Measurements from ENCODE around the gene SPINK6. TPM values are rescaled to one million over a fixed set of nuclear protein-coding genes. Genes with fewer than 3 reads are reported as not detected.
A peak's percentile ranks its signal among the peaks of the same experiment; 100 is the strongest.

SPINK6 gene
- total and polyA plus RNA-seq, 2 of the 8 experiments (the other 6 are each of a cell fraction or from before 2014, with no cell fraction given), result not detected

GRCh38 chr5:148221508-148221907 lies 18.7 kb downstream of the SPINK6 start:
- no peak overlapping the region for H2BK15ac ChIP-seq (ENCODE audit: low read length)
- no peak for FAIRE-seq
- no peaks in the 10 kb centered on the region for H3K79me1 ChIP-seq (ENCODE audit: low read depth, low read length)
- H3K14ac ChIP-seq (ENCODE audit: insufficient read length), result no peak overlapping the region
- no peaks in the 10 kb centered on the region for H3K4me1 ChIP-seq (replicated peaks in 1 of 4; ENCODE audit: control insufficient read depth in 3 of 4, insufficient read depth in 4 of 4, low read length in 3 of 4)
- H3K4me3 ChIP-seq (ENCODE audit: extremely low read depth in 1 of 4, insufficient read depth in 2 of 4, low read depth in 3 of 4, low read length in 4 of 4), result no peak overlapping the region
- no peak overlapping the region for H3K56ac ChIP-seq (replicated peaks; ENCODE audit: insufficient read length, low read depth, low read length)
- POLR2A ChIA-PET (ENCODE audit: partially characterized antibody), result interaction anchor here (0.8 kb wide), 1 partner anchor 9 kb away, joined by 3 read pairs; no protein-coding TSS in a partner anchor
- H2AK5ac ChIP-seq (ENCODE audit: low read depth, low read length), result no peak overlapping the region
- H3K18ac ChIP-seq (ENCODE audit: extremely low read depth, low read length), result no peak overlapping the region
- 80% methylated on average over 6 of the region's 6 CpGs; no CpG with 5 or more reads in 1 of the 2 experiments for WGBS, 2 experiments (ENCODE audit: extremely low coverage in 1 of 2, insufficient coverage in 1 of 2, insufficient read length in 1 of 2, insufficient replicate concordance in 2 of 2, low coverage in 1 of 2, low lambda C conversion rate in 2 of 2, missing lambda C conversion rate in 1 of 2)
- peak overlapping the region; percentile 55; the same call in 1 of the 2 replicates for H2AFZ ChIP-seq (ENCODE audit: low read length)
- H3K79me2 ChIP-seq (ENCODE audit: control insufficient read depth in 1 of 2, insufficient read depth in 2 of 2, low read length in 2 of 2), result no peaks in the 10 kb centered on the region
- no peak overlapping the region for H2BK20ac ChIP-seq (ENCODE audit: low read length)
- H4K5ac ChIP-seq (ENCODE audit: insufficient read length, low read depth, low read length), result no peak overlapping the region
- no peak overlapping the region for H4K91ac ChIP-seq (replicated peaks; ENCODE audit: insufficient read length, low read length)
- H2BK12ac ChIP-seq (ENCODE audit: low read depth, low read length), result no peak overlapping the region
- no peak for DNase-seq (ENCODE audit: low read depth in 1 of 2, low spot score in 2 of 2)
- no peaks in the 10 kb centered on the region for H3K9me3 ChIP-seq (ENCODE audit: insufficient read depth in 2 of 2, low read depth in 1 of 2, low read length in 1 of 2)
- no peak overlapping the region for H3K4me2 ChIP-seq (ENCODE audit: insufficient read depth in 1 of 2, low read depth in 2 of 2, low read length in 2 of 2)
- CTCF ChIA-PET (ENCODE audit: partially characterized antibody), result interaction anchor here (1.1 kb wide), 1 partner anchor 69 kb away, joined by 3 read pairs; no protein-coding TSS in a partner anchor
- H2BK5ac ChIP-seq (ENCODE audit: low read depth, low read length), result no peak overlapping the region
- H4K20me1 ChIP-seq (replicated peaks in 1 of 2; ENCODE audit: control insufficient read depth in 1 of 2, insufficient read depth in 2 of 2, low read length in 2 of 2), result no peaks in the 10 kb centered on the region
- no peak overlapping the region for H3K27ac ChIP-seq (ENCODE audit: low read depth, low read length)
- H3K23me2 ChIP-seq (ENCODE audit: low read depth, low read length), result no peaks in the 10 kb centered on the region
- H3K23ac ChIP-seq (ENCODE audit: insufficient read length), result no peak overlapping the region
- no peak overlapping the region for H2BK120ac ChIP-seq (replicated peaks; ENCODE audit: low read depth, low read length)
- H3K27me3 ChIP-seq (replicated peaks in 1 of 4; ENCODE audit: control insufficient read depth in 3 of 4, extremely low read depth in 1 of 4, insufficient read depth in 3 of 4, low read length in 3 of 4), result no peaks in the 10 kb centered on the region
- H3K9ac ChIP-seq (replicated peaks in 1 of 4; ENCODE audit: extremely low read depth in 1 of 4, low read depth in 3 of 4, low read length in 3 of 4), result no peak overlapping the region
- no peak overlapping the region for H3K4ac ChIP-seq (replicated peaks; ENCODE audit: insufficient read length, low read depth, low read length)
- H4K8ac ChIP-seq (ENCODE audit: extremely low read depth, insufficient read depth, low read length), result no peak overlapping the region; the same call in 1 of the 2 replicates
- H3K36me3 ChIP-seq (ENCODE audit: control insufficient read depth in 2 of 4, insufficient read depth in 4 of 4, low read length in 3 of 4), result no peaks in the 10 kb centered on the region
- TF ChIP-seq SIN3A (conservative IDR thresholded peaks at IDR 0.05 in 1 of 2, IDR thresholded peaks at IDR 0.05 in 1 of 2; ENCODE audit: low read depth in 1 of 2, low read length in 2 of 2) (no peak), SRF (IDR thresholded peaks at IDR 0.05; ENCODE audit: low read depth, low read length) (no peak), TBP (IDR thresholded peaks at IDR 0.05; ENCODE audit: low read depth, low read length) (no peak), MAX (IDR thresholded peaks at IDR 0.05) (no peak), NRF1 (IDR thresholded peaks at IDR 0.05; ENCODE audit: low read depth, low read length) (no peak), RFX5 (IDR thresholded peaks at IDR 0.05; ENCODE audit: borderline replicate concordance, low read depth, low read length) (no peak), FOSL1 (IDR thresholded peaks at IDR 0.05; ENCODE audit: insufficient read depth, low read depth, low read length) (no peak), SAP30 (IDR thresholded peaks at IDR 0.05; ENCODE audit: insufficient read depth, insufficient replicate concordance, low read length) (no peak), TEAD4 (IDR thresholded peaks at IDR 0.05; ENCODE audit: low read depth, low read length) (no peak), JUN (IDR thresholded peaks at IDR 0.05; ENCODE audit: low read depth, low read length) (no peak), BACH1 (IDR thresholded peaks at IDR 0.05; ENCODE audit: low read length) (no peak), ZNF274 (IDR thresholded peaks at IDR 0.05; ENCODE audit: borderline replicate concordance, extremely low read depth, low read length) (no peak), CHD1 (IDR thresholded peaks at IDR 0.05; ENCODE audit: low read depth, low read length) (no peak), SUZ12 (IDR thresholded peaks at IDR 0.05; ENCODE audit: low read length) (no peak), CEBPB (IDR thresholded peaks at IDR 0.05; ENCODE audit: low read depth, low read length) (no peak)

All from H1 (cell line).